Skeletal muscle tissue (tissue), 4 donors: ENCODE measurements around the gene DCTD. TPM values are rescaled to one million over a fixed set of nuclear protein-coding genes. Genes with fewer than 3 reads are reported as not detected.

Experiments used
- H3K27ac ChIP-seq: one replicate; pipeline ENCODE4 v1.7.0; 2013; ENCODE audit warnings: mild to moderate bottlenecking, low read depth, low read length, inconsistent platforms
- H3K27me3 ChIP-seq, 3 donors: one replicate each; pipeline ENCODE4 v1.7.0; 2013; ENCODE audit warnings: low read length in 3 of 3; ENCODE audit not compliant: control insufficient read depth in 3 of 3, insufficient read depth in 3 of 3
- H3K36me3 ChIP-seq, 3 donors: one replicate each; pipeline ENCODE4 v1.7.0; 2013; ENCODE audit warnings: low read length in 3 of 3; ENCODE audit not compliant: control insufficient read depth in 3 of 3, insufficient read depth in 3 of 3
- H3K4me1 ChIP-seq, 3 donors: one replicate each; pipeline ENCODE4 v1.7.0; 2013; ENCODE audit warnings: low read length in 3 of 3, mild to moderate bottlenecking in 3 of 3; ENCODE audit not compliant: control insufficient read depth in 3 of 3, insufficient read depth in 3 of 3
- H3K4me3 ChIP-seq, 3 donors: one replicate each; pipeline ENCODE4 v1.7.0; 2013; ENCODE audit warnings: low read length in 3 of 3
- H3K9ac ChIP-seq, 3 donors: one replicate each; pipeline ENCODE4 v1.7.0; 2013; ENCODE audit warnings: low read length in 3 of 3, mild to moderate bottlenecking in 3 of 3, moderate library complexity in 2 of 3, low read depth in 1 of 3
- H3K9me3 ChIP-seq, 3 donors: one replicate each; pipeline ENCODE4 v1.7.0; 2013; ENCODE audit warnings: low read length in 3 of 3; ENCODE audit not compliant: control insufficient read depth in 3 of 3
- total RNA-seq: library from RNA; depleted of rRNA; stranded (reverse); fragments of >200 nt; gene quantifications from one replicate; pipeline ENCODE4 v1.2.3, GENCODE V29; 2014
- donor health status: Osteomylitis.

The DCTD gene
- total RNA-seq, 1 donor from 2014 or later, result 48.5 TPM

DNA sequence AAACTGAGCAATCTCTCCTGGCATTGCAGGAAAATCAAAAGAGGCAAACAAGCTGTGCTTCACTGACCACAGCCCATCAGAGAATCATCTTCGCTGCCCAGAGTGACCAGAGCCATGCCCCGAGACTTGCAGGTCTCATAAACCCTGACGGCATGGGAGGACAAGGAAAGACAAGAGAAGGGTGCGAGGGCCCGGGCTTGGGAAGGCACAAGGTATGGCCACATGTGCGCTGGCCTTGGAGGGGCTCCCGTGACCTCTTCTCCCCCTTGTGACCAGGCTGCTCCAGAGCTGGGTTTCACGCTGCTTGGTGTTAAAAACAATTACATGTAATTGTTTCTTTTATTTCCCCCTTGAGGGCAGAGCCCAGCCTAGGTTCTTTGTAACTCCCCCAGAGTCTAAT lies 20.8 kb downstream of the DCTD start:
- Histone ChIP-seq H3K9me3 (no peaks in the 10 kb centered on the region), H3K27ac (no peak overlapping the region), H3K4me1 (no peaks in the 10 kb centered on the region), H3K9ac (no peak overlapping the region), H3K36me3 (peaks cover 26 to 43% (median 35%) of the 10 kb centered on the region in 3 donors), H3K4me3 (no peak overlapping the region), H3K27me3 (no peaks in the 10 kb centered on the region)

DNA sequence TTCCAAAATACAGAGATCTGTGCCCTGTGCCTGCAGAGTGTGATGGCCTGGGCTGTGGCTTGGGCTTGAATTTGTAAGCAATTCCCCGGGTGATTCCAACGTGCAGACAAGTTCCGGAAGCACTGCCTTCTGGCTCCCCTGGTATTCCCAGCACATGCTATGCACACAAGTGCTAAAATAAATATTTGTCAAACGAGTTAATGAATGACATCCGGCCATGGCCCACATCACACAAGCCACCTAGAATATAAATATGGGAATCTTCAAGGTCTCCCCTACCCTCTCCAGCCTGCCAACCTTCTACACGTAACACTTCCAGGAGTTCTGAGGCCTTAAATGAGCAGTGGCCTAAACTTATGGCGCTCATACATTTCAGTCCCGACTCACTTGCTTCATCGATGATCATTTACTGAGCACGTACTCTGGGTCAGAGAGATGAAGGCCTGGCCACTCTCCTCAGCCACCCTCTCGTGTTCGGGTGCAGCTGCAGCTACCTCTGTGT lies 21.3 kb downstream of the DCTD start:
- Histone ChIP-seq H3K4me3 (no peak overlapping the region), H3K36me3 (peaks cover 32 to 45% (median 39%) of the 10 kb centered on the region in 3 donors), H3K4me1 (no peaks in the 10 kb centered on the region), H3K9ac (no peak overlapping the region), H3K27me3 (no peaks in the 10 kb centered on the region), H3K9me3 (no peaks in the 10 kb centered on the region), H3K27ac (no peak overlapping the region)

DNA sequence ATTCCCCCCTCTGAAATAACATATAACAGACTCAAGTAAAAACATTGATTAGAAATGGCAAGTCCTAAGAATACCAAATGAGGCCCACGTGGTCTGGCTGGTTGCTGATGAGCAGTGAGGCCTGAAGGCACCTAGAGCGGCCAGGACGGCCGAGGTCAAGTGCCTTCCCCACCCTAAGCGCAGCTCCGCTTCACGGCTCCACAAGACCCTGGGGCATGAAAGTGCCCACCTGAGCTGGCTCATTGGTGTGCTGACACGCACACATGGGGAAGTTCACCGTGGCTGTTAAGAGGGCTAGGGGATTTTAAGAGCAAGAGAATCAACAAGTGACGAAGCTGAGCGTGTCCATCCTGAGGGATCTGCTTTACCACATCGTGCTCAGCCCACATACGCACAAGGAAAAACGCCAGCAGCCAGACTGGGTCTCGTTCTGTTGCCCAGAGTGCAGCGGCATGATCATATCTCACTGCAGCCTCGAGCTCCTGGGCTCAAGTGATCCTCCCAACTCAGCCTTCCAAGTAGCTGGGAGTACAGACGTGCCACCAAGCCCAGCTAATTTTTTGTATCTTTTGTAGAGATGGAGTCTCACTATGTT lies 22.4 kb downstream of the DCTD start:
- no peak overlapping the region for H3K4me3 ChIP-seq
- peaks cover 39 to 53% (median 48%) of the 10 kb centered on the region in 3 donors for H3K36me3 ChIP-seq

DNA sequence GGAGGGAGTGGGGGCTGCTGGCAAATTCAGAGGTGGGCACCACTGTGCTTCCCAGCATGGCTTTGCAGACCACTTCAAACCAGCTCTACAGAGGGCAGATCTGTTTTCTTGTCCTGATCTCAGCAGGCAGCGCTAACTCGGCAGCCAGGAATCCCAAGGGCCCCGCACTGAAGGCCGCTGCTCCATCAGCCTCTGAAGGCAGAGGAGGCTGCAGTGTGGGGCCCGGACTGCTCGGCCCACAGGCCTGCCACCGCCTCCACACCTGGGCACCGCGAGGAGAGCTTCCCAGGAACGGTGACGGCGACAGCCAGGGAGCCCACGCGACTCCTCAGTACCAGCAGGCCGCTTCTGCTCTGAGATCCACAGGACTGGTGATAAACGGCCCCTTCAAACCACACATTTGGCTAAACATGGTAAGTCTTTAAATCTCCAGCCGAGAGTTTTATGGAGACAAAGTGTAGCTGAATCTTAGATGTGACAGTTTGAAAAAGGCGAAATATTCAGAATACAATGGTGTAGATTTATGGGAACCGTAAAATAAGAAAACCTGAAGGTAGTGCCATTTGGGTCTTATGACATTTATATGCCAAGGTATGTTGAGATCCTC lies 23.6 kb downstream of the DCTD start:
- Histone ChIP-seq H3K9me3 (no peaks in the 10 kb centered on the region), H3K27me3 (no peaks in the 10 kb centered on the region), H3K4me1 (no peaks in the 10 kb centered on the region), H3K4me3 (no peak overlapping the region), H3K27ac (no peak overlapping the region), H3K36me3 (peaks cover 46 to 58% (median 51%) of the 10 kb centered on the region in 3 donors), H3K9ac (no peak overlapping the region)

More for the DNA sequence above, 22.4 kb downstream of the DCTD start:
- H3K27me3 ChIP-seq, result no peaks in the 10 kb centered on the region
- H3K27ac ChIP-seq, result no peak overlapping the region
- H3K9ac ChIP-seq, result no peak overlapping the region
- H3K9me3 ChIP-seq, result no peaks in the 10 kb centered on the region
- H3K4me1 ChIP-seq, result no peaks in the 10 kb centered on the region

DNA sequence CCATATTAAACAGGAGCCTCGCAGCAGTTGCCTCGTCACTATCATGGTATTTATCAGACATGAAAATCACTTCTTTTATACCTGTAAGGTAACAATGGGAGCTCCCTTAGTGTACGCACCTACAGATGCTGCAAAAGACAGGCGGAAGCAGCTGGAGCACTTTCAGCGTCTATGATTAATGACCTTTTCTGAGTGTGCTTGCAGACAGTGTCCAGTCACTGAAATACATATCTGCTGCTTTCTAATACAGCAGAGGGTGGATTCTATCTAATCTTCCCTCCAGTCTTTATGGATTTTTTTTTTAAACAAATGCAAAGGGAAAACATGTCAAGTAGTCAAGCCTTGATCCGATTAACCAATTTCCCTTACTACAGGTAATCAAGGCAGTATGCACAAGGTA lies 24.1 kb downstream of the DCTD start:
- Histone ChIP-seq H3K9ac (no peak overlapping the region), H3K27ac (no peak overlapping the region), H3K4me3 (no peak overlapping the region), H3K27me3 (no peaks in the 10 kb centered on the region), H3K36me3 (peaks cover 46 to 55% (median 50%) of the 10 kb centered on the region in 3 donors), H3K4me1 (no peaks in the 10 kb centered on the region), H3K9me3 (no peaks in the 10 kb centered on the region)

DNA sequence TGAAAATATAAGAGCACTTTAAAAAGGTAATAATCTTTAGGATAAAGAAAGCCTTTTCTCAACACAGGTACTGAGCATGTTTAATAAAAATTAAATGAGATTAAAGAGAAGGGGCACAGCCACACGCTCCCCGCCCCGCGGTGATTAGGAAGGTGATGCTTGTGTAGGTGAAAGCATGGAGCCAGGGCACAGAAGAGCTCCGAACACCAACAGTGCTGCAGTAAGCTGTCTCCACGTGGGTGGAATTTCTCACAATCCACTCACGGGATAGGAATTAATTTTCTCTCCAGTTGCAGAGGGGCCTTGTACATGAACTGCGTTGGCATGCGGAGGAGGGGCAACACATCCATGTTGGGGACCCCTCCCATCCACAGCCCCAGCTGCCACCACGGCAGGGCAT lies 27.0 kb downstream of the DCTD start:
- Histone ChIP-seq H3K9ac (no peak overlapping the region), H3K4me3 (no peak overlapping the region), H3K27ac (no peak overlapping the region), H3K9me3 (no peaks in the 10 kb centered on the region), H3K4me1 (no peaks in the 10 kb centered on the region), H3K36me3 (peaks cover 43 to 56% (median 47%) of the 10 kb centered on the region in 3 donors), H3K27me3 (no peaks in the 10 kb centered on the region)

DNA sequence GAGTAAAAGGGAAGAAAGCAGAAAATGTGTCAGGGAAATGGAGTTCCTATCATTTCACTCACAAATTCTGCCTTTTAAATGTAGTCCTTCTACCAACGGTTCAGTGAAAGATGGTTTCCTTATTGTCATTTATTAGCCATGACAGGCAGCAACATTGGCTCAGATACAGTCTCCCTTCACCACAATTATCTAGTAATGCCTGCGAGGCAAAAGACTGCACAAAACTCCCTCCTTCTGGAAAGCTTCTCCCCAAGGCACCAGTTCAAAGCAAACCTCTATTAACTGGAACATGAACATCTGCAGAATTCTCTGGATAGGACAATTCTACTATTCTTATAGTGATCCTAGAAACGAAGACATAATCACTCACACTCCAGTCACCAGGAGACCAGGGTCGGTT lies 28.3 kb downstream of the DCTD start:
- peaks cover 0 to 4% (median 4%) of the 10 kb centered on the region in 3 donors for H3K9me3 ChIP-seq
- no peak overlapping the region for H3K27ac ChIP-seq
- no peak overlapping the region for H3K9ac ChIP-seq
- H3K4me3 ChIP-seq, result no peak overlapping the region
- no peaks in the 10 kb centered on the region for H3K27me3 ChIP-seq
- peaks cover 33 to 49% (median 38%) of the 10 kb centered on the region in 3 donors for H3K36me3 ChIP-seq
- no peaks in the 10 kb centered on the region for H3K4me1 ChIP-seq

DNA sequence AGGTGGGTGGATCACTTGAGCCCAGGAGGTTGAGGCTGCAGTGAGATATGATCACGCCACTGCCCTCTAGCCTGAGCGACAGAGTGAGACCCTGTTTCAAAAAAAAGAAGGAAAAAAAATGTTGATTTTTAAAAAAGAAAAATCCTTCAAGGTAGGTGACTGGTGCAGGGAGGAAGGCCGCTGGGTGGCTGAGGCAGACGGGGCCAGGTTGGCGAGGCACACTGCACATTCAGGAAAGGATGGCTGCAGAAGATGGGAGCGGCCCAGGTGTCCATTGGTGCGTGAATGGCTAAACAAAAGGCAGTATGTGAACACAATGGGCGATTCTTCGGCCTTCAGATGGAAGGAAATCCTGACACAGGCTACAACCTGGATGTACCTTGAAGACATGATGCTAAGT lies 30.4 kb downstream of the DCTD start:
- Histone ChIP-seq H3K27ac (no peak overlapping the region), H3K36me3 (peaks cover 24 to 36% (median 26%) of the 10 kb centered on the region in 3 donors), H3K4me3 (no peak overlapping the region), H3K9me3 (peaks cover 0 to 4% (median 4%) of the 10 kb centered on the region in 3 donors), H3K4me1 (no peaks in the 10 kb centered on the region), H3K27me3 (no peaks in the 10 kb centered on the region), H3K9ac (no peak overlapping the region)

DNA sequence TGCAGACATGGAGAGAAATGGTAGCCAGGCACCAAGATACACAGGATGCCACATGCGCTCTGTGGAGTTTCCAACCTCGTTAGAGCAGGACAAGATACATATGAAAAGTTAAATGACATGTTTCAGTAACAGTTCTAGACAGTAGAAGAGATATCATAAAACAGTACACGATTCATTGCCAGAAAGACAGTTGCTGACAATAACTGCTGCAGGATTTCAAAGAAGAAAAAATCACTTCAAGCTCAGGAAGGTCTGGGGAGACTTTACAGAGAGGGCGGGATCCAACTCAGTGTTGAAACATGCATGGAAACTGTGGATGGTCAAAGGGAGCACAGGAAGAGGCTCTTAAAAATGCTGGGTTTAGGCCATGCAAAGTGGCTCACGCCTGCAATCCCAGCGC lies 31.0 kb downstream of the DCTD start:
- Histone ChIP-seq H3K9me3 (peaks cover 0 to 4% (median 4%) of the 10 kb centered on the region in 3 donors), H3K4me3 (no peak overlapping the region), H3K27me3 (no peaks in the 10 kb centered on the region), H3K9ac (no peak overlapping the region), H3K36me3 (peaks cover 22 to 32% (median 23%) of the 10 kb centered on the region in 3 donors), H3K27ac (no peak overlapping the region), H3K4me1 (no peaks in the 10 kb centered on the region)

DNA sequence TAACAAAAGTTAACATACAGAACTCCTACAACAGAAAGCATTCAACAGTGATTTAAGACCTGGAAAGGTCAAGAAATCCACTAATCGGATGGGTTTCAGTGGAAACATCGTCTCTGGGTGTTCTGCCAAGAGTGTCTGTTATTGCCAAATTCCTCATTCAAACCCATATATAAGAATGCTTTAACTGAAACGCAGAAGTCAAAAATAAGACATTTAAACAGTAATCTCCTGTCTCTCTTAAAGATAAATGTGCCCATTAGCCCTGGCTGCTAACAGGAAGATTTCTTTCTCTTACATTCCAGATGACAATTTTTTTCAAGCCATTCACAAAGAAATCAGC lies 31.5 kb downstream of the DCTD start:
- Histone ChIP-seq H3K36me3 (peaks cover 18 to 27% (median 18%) of the 10 kb centered on the region in 3 donors), H3K9me3 (peaks cover 0 to 4% (median 4%) of the 10 kb centered on the region in 3 donors), H3K27me3 (no peaks in the 10 kb centered on the region), H3K4me1 (peaks cover 0 to 4% (median 3%) of the 10 kb centered on the region in 3 donors), H3K9ac (no peak overlapping the region), H3K4me3 (no peak overlapping the region), H3K27ac (no peak overlapping the region)
